GM12874 (cell line): ENCODE results near the gene PCSK2.

ENCODE experiments used
- TF ChIP-seq, protein P1 (sequence below): IDR thresholded peaks from 2 replicates; pipeline ENCODE4 v1.5.1; 2011; ENCODE audit warnings: low read depth, mild to moderate bottlenecking, control low read depth, low read length, moderate library complexity; ENCODE audit not compliant: insufficient read depth

PCSK2 gene

DNA sequence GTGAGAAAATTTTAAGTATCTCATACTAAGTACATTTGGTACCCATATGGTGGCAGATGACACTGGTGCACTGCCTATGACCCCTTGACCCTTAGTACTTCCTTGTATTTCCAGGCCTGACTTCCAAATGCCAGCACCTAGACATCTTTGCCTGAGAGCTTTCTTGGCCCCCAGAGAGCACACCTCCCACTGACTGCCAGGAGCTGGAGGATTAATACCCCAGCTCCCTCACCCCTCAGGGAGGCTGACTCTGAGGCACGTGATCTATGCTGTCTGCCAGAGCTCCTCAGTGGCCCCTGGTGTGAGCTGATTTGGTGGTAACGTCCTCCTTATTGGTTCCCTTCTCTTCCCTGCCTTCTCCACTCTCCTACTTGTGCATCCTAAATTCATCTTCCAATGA, 266.3 kb downstream of the PCSK2 start:
- TF ChIP-seq, protein P1, sequence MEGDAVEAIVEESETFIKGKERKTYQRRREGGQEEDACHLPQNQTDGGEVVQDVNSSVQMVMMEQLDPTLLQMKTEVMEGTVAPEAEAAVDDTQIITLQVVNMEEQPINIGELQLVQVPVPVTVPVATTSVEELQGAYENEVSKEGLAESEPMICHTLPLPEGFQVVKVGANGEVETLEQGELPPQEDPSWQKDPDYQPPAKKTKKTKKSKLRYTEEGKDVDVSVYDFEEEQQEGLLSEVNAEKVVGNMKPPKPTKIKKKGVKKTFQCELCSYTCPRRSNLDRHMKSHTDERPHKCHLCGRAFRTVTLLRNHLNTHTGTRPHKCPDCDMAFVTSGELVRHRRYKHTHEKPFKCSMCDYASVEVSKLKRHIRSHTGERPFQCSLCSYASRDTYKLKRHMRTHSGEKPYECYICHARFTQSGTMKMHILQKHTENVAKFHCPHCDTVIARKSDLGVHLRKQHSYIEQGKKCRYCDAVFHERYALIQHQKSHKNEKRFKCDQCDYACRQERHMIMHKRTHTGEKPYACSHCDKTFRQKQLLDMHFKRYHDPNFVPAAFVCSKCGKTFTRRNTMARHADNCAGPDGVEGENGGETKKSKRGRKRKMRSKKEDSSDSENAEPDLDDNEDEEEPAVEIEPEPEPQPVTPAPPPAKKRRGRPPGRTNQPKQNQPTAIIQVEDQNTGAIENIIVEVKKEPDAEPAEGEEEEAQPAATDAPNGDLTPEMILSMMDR: no peak

DNA sequence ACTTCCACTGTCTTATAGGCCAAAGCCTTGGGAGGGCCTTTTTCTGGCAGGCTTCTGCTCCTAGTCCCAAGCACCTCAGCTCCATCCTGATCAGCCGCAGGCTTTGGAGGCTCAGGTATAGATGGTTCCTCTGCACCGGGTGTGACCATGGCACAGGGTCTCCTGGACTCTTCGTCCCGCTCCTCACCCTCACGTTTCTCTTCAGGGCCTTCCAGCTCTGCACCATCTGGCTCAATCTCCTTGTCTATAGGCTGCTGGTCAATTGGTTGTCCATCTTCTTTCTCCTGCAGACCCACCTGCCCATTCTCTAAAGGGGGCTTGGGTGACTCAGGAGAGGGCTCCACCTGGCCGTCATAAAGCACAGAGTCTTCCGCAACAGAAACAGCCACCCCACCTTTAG, 267.4 kb downstream of the PCSK2 start:
- TF ChIP-seq, protein P1: no peak

DNA sequence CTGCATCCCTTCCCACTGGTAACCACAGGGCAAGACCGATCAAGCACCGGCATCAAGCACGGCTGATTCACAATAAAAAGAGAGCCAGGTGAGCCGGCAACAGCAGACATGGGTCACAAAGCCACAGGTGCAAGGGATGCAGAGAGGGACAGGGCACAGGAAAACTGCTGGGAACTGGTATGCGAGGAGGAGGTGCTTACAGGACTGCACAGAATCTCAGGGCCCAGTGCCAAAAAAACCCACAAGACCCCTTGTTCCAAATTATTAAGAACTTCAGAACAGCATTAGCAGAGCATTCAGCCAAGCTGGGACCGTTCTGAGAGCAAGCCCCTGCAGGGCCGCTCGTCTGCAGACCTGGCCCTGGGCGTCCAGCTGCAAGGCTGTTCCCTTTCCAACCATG, 269.0 kb downstream of the PCSK2 start:
- TF ChIP-seq, protein P1: no peak

DNA sequence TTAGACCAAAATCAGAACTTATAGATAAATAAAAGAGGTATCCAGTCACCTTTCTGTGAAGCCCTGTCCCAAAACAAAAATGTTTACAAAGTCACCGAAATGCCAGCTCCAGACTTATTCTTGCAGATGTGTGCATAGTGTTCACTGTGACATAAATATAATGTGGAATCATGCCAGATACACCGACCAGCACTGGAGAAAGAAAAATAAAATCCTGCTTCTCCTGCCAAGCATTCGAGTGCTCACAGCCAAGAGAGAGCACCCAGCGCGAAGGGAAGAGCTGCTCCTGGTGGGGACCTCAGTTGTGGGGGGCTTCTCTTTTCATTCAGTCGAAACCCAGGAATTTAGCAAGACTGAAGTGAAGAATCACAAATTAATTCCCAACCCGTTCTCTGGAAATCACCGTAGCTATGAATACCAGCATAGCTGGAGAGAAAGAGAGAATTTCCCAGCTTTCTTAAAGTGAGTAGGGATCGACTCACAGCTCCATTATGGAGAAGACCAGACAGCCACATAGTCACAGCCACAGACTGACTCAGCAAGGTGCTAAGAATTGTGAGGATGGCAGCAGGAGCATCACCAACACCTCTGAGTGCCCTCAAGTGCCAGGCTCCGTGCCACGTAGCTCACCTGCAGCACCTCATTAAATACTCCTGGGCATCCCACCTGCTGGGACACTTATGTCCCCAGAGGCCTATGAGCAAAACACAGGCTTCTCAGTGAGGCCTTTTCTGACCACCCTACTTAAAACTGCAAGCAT, 271.2 kb downstream of the PCSK2 start:
- TF ChIP-seq, protein P1: no peak

DNA sequence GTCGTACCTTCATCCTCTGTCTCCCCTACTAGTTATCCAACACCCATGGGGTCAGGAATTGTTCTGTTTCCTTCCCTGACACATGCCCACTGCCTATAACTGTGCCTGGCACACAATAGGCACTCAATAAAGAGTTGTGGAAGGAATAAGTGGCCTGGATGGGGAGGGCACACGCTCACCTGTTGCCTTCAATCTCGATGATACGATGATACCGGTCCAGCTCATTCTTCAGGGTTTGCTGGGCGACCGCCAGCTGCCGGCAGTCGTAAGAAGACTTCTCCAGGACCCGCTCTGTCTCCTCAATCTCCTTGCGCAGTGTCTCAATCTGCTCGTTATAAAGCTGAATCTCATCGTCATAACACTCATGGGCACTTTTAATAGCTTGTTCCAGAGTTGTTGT, 271.8 kb downstream of the PCSK2 start:
- TF ChIP-seq, protein P1: no peak

DNA sequence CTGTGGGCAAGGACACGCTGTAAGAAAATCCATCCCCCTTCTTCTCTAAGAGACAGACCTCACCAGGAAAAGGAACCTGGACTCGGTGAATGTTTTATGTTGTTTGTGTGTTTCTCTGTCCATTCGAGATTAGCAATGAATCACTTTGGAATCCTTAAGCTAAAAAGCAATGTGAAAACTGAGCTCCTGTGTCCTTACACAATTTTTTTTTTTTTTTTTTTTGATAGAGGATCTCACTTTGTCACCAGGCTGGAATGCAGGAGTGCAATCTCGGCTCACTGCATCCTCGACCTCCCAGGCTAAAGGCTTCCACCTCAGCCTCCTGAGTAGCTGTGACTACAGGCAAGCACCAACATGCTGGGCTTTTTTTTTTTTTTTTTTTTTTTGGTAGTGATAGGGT, 272.2 kb downstream of the PCSK2 start:
- TF ChIP-seq, protein P1: no peak

DNA sequence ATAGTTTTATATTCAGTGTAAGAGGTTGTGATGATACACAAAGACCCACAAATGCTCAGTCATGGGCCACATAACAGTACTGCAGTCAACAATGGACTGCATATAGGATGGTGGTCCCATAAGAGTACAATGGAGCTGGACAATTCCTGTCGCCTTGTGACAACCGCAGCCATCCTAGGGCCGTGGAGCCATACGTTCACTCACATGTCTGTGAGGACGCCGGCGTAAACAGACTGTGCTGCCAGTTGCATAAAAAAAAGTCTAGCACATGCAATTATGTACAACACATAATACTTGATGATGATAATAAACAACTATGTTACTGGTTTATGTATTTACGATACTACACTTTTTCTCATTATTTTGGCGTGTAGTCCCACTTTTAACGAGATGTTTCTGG, 273.4 kb downstream of the PCSK2 start:
- TF ChIP-seq, protein P1: no peak
